Naive B cell (primary cell): ENCODE results near the gene ZNF845. TPM values are rescaled to one million over a fixed set of nuclear protein-coding genes. Genes with fewer than 3 reads are reported as not detected.
"Not testable (repeated sequence)": the region's sequence is repeated elsewhere in the genome, so short reads cannot be mapped to it uniquely, and the experiment has no call there.

Source experiments
- ATAC-seq, 2 donors: fragments of 150-1000 bp; cut with Tn5 transposase; 2 replicates each; pipeline ENCODE4 v1.10.0; 2021; ENCODE audit warnings: low read depth in 2 of 2, mild to moderate bottlenecking in 2 of 2, moderate library complexity in 2 of 2
- DNase-seq: peaks from one replicate; pipeline ENCODE4 v3.0.0; 2022
- H3K27ac Mint-ChIP-seq, 6 donors: one replicate each; pipeline ENCODE4 v1.8.0; 2020 to 2022; ENCODE audit warnings: mild to moderate bottlenecking in 6 of 6, mixed read lengths in 6 of 6, moderate library complexity in 5 of 6, inconsistent platforms in 2 of 6
- H3K27me3 Mint-ChIP-seq, 3 donors: one replicate each; pipeline ENCODE4 v1.8.0; 2021 to 2022; ENCODE audit warnings: mixed read lengths in 3 of 3, mild to moderate bottlenecking in 1 of 3
- H3K36me3 Mint-ChIP-seq, 2 donors: one replicate each; pipeline ENCODE4 v1.8.0; 2020 to 2022; ENCODE audit warnings: mixed read lengths in 2 of 2, inconsistent platforms in 1 of 2, mild to moderate bottlenecking in 1 of 2
- H3K4me1 Mint-ChIP-seq, 3 donors: one replicate each; pipeline ENCODE4 v1.8.0; 2020 to 2022; ENCODE audit warnings: mixed read lengths in 3 of 3, inconsistent platforms in 1 of 3, mild to moderate bottlenecking in 1 of 3, moderate library complexity in 1 of 3
- H3K4me3 Mint-ChIP-seq, 8 donors: one replicate each; pipeline ENCODE4 v1.8.0; 2020 to 2022; ENCODE audit warnings: mild to moderate bottlenecking in 8 of 8, mixed read lengths in 8 of 8, moderate library complexity in 8 of 8, inconsistent platforms in 2 of 8
- H3K9me3 Mint-ChIP-seq, 7 donors: one replicate each; pipeline ENCODE4 v1.8.0; 2020 to 2022; ENCODE audit warnings: mixed read lengths in 7 of 7, mild to moderate bottlenecking in 5 of 7, inconsistent platforms in 2 of 7, moderate library complexity in 1 of 7
- polyA plus RNA-seq, 6 donors: library from polyadenylated mRNA; unstranded; fragments of 300-500 nt; fragmentation: Illumina TruSeq; gene quantifications; one replicate each; pipeline ENCODE4 v1.2.3, GENCODE V29; 2021; ENCODE audit warnings: low read depth in 6 of 6

Gene ZNF845
- polyA plus RNA-seq, result 10 to 100 TPM in 5 of 6 donors, not detected in 1; 11.0 to 21.0 (median 11.7) TPM

DNA sequence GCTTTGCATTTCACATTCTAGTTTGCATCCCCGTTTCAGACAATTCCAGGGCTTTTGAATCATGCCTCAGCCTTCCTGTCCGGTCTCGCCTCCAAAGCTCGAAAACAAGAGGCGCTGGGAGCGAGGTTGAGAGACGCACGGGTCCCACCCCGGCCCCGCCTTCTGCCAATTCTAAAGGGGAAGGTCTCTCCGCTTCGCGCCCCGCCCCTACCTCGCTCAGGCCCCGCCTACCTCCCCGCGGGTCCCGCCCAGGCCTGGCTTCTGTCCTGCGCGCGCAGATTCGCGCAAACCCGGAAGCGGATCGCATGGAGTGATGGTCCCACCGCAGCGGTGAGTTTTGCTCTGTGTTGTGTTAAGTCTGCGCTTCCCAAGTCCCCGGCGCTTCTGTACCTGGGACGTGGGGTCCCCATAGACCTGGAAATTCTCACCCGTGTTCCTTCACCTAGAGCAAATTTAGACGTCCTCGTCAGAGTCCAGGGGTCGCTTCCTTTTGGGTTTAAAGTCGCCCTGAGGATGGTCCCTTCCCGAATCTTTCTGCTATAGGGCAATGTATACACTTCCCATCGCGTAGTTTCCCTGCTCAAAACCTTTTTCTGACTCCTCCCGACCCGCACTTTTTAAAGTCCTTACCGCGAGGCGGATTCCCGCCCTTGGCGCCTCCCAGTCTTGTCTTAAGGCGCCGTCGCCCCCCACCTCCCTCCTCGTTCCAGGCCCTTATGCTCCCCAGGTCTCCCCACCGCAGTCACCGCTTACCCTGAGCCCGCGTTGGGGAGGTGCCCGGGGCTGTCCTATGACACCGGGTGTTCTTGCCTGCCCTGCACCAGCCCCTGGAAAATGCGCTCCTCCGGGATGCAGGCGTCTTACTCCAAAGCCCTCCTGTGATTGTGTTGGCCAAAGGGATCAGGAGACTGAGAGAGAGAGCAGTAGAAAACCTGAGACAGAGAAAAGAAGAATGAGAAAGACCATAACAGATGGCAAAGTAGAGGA lies at the start of gene ZNF845:
TSS of gene ZNF845 (plus strand) at position 287 of the 987 bp plus-strand sequence. CDS start 7,559 bp downstream, outside the sequence.
- ATAC-seq, result peak; percentile 92
- Mint-ChIP-seq H3K4me1 (peaks cover 19 to 51% (median 31%) of the 10 kb centered on the region in 3 donors), H3K9me3 (peaks cover 2 to 26% (median 18%) of the 10 kb centered on the region in 7 donors), H3K27me3 (peaks cover 5 to 11% (median 8%) of the 10 kb centered on the region in 3 donors), H3K27ac (peak within 1 kb of the TSS; percentile 84 to 98 (median 93)), H3K36me3 (peaks cover 9 to 17% of the 10 kb centered on the region in 2 donors), H3K4me3 (peak within 1 kb of the TSS; percentile 83 to 99 (median 98))
- peak; percentile 97 for DNase-seq

DNA sequence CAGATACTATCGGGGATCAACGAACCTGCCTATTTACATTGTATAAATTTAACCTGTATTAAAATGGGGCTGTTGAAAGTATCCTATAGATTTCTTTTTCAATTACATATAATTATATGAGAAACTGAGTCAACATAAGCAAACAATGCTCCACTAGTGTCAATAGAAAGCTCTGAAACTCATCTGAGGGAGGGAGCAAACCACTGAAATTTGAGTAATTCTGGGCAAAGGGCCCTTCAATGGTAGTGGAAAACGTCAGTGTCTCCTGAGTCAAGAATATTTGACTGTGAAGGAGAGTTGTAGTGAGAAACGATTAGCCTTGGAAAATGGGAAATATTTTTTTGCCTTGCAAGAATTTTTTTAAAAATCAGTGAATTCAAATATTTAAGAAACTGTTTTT lies 48.5 kb upstream of the ZNF845 start:
- H3K4me1 Mint-ChIP-seq, result no peaks in the 10 kb centered on the region
- DNase-seq (no peak), ATAC-seq (no peak)
- no peak overlapping the region for H3K27ac Mint-ChIP-seq
- H3K36me3 Mint-ChIP-seq, result no peaks in the 10 kb centered on the region
- peaks cover 0 to 5% (median 0%) of the 10 kb centered on the region in 3 donors for H3K27me3 Mint-ChIP-seq
- H3K4me3 Mint-ChIP-seq, result no peak overlapping the region
- H3K9me3 Mint-ChIP-seq, result peaks cover 4 to 29% (median 17%) of the 10 kb centered on the region in 7 donors

DNA sequence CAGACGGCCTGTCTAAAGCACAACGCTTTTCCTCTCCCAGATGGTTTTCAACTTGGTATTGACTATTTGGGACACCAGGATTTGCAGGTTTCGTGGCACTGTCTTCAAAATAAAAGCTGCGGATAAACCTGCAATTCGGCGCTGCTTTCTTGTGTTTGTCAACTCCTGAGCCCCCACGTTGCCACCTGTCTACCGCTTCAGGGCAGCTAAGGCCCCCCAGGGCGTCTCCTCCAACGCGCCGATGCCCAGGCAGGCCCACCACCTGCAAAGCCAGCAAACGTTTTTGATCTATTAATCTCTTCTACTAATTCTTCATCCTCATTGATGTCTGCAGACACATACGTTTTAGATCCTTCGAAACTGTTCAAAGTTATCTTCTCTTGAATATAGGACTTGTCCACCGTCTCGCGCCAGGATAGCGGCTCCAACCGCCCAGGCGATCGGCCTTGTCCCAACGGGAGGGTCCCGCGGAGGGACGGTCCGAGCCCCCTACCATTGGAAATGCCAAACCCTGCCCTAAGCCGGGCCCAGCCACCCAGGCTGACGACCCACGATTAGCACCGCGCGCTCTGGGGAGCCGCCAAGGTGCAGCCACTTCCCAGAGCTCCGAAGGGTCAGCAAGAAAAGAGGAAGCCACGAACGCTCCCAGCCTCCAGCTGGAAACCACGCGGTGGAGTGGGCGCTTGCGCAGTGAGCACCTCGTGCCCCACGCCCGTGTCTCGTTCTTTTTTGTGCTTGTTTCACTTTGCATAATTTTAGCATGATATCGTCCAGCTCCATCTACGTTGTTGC lies 42.6 kb upstream of the ZNF845 start:
- H3K36me3 Mint-ChIP-seq, result peaks cover 7 to 16% of the 10 kb centered on the region in 2 donors
- DNase-seq, result no peak
- ATAC-seq, result no peak
- no peak overlapping the region for H3K27ac Mint-ChIP-seq
- H3K27me3 Mint-ChIP-seq, result peaks cover 0 to 8% (median 0%) of the 10 kb centered on the region in 3 donors
- H3K4me1 Mint-ChIP-seq, result no peaks in the 10 kb centered on the region
- H3K9me3 Mint-ChIP-seq, result peaks cover 13 to 73% (median 46%) of the 10 kb centered on the region in 7 donors
- H3K4me3 Mint-ChIP-seq, result no peak overlapping the region

DNA sequence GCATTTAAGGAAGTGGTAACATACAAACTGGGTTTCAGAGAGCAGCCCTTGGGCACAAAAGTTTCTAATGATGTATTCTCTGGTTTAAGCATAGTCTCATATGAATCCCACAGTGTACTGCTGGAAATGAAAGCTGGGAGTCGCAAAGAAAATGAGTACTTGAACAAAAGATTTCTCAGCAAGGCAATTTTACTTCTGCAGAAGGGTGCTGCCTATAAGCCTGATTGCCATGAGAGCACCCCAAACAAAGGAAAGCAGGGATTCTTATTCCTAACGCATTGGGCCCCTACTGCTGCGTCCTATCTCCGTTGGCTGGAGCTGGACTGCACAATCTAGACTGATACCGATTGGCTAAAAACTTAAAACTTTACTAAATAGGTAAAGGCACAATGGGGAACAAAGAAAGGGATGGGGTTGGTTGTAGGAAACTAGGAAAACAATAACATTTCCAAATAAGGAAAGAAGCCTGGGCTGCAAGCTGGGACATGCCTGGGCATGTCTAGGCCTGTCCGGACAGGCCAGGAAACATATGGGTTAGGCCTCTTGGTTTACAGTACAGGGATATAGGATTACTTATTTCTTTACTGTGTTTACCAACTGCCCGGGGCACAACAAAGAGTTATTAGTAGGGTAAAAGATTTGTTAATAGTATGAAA lies 38.6 kb upstream of the ZNF845 start:
- ATAC-seq (no peak), DNase-seq (no peak)
- Mint-ChIP-seq H3K4me3 (no peak overlapping the region), H3K4me1 (no peaks in the 10 kb centered on the region), H3K27ac (no peak overlapping the region), H3K9me3 (peaks cover 13 to 62% (median 46%) of the 10 kb centered on the region in 7 donors), H3K36me3 (peaks cover 7 to 24% of the 10 kb centered on the region in 2 donors), H3K27me3 (peaks cover 0 to 8% (median 4%) of the 10 kb centered on the region in 3 donors)

- not testable (repeated sequence) for H3K4me1 Mint-ChIP-seq, DNase-seq, ATAC-seq, H3K4me3 Mint-ChIP-seq, H3K27ac Mint-ChIP-seq
- Mint-ChIP-seq H3K9me3 (peaks cover 4 to 24% (median 13%) of the 10 kb centered on the region in 7 donors), H3K36me3 (peaks cover 0 to 22% of the 10 kb centered on the region in 2 donors), H3K27me3 (peaks cover 8 to 16% (median 11%) of the 10 kb centered on the region in 3 donors)
Measured at GRCh38 chr19:53301341-53301740, 32.2 kb upstream of the ZNF845 start.

GRCh38 chr19:53308339-53308811 lies 25.2 kb upstream of the ZNF845 start:
- H3K27me3 Mint-ChIP-seq, result peaks cover 24 to 54% (median 36%) of the 10 kb centered on the region in 3 donors
- no peak for ATAC-seq
- peaks cover 7 to 62% (median 40%) of the 10 kb centered on the region in 7 donors for H3K9me3 Mint-ChIP-seq
- H3K4me3 Mint-ChIP-seq, result peak overlapping the region in 4 of 8 donors; percentile 16 to 59 (median 50)
- peaks cover 0 to 4% (median 0%) of the 10 kb centered on the region in 3 donors for H3K4me1 Mint-ChIP-seq
- H3K36me3 Mint-ChIP-seq, result peaks cover 7 to 19% of the 10 kb centered on the region in 2 donors
- no peak overlapping the region for H3K27ac Mint-ChIP-seq
- DNase-seq, result no peak

GRCh38 chr19:53311044-53311443 lies 22.5 kb upstream of the ZNF845 start:
- peaks cover 26 to 55% (median 39%) of the 10 kb centered on the region in 3 donors for H3K27me3 Mint-ChIP-seq
- ATAC-seq (no peak), DNase-seq (no peak)
- H3K4me1 Mint-ChIP-seq, result peaks cover 0 to 4% (median 0%) of the 10 kb centered on the region in 3 donors
- no peak overlapping the region for H3K4me3 Mint-ChIP-seq
- H3K9me3 Mint-ChIP-seq, result peaks cover 7 to 69% (median 39%) of the 10 kb centered on the region in 7 donors
- H3K36me3 Mint-ChIP-seq, result peaks cover 10 to 19% of the 10 kb centered on the region in 2 donors
- peak overlapping the region in 1 of 6 donors; percentile 9 for H3K27ac Mint-ChIP-seq

GRCh38 chr19:53311897-53312296 lies 21.7 kb upstream of the ZNF845 start:
- Mint-ChIP-seq H3K9me3 (peaks cover 7 to 68% (median 31%) of the 10 kb centered on the region in 7 donors), H3K27me3 (peaks cover 25 to 48% (median 36%) of the 10 kb centered on the region in 3 donors), H3K4me3 (no peak overlapping the region), H3K4me1 (peaks cover 0 to 4% (median 0%) of the 10 kb centered on the region in 3 donors), H3K36me3 (peaks cover 11 to 14% of the 10 kb centered on the region in 2 donors), H3K27ac (peak overlapping the region in 1 of 6 donors; percentile 54)
- no peak for ATAC-seq
- DNase-seq, result no peak

GRCh38 chr19:53328967-53329366 lies 4.6 kb upstream of the ZNF845 start:
- peaks cover 25 to 39% (median 27%) of the 10 kb centered on the region in 3 donors for H3K27me3 Mint-ChIP-seq
- H3K4me1 Mint-ChIP-seq, result peaks cover 8 to 28% (median 19%) of the 10 kb centered on the region in 3 donors
- H3K4me3 Mint-ChIP-seq, result peak overlapping the region; percentile 46 to 86 (median 76)
- peaks cover 14 to 64% (median 54%) of the 10 kb centered on the region in 7 donors for H3K9me3 Mint-ChIP-seq
- ATAC-seq, result peak; percentile 15 to 29
- peak overlapping the region in 4 of 6 donors; percentile 34 to 72 (median 64) for H3K27ac Mint-ChIP-seq
- peak; percentile 12 for DNase-seq
- H3K36me3 Mint-ChIP-seq, result peaks cover 20 to 37% of the 10 kb centered on the region in 2 donors

DNA sequence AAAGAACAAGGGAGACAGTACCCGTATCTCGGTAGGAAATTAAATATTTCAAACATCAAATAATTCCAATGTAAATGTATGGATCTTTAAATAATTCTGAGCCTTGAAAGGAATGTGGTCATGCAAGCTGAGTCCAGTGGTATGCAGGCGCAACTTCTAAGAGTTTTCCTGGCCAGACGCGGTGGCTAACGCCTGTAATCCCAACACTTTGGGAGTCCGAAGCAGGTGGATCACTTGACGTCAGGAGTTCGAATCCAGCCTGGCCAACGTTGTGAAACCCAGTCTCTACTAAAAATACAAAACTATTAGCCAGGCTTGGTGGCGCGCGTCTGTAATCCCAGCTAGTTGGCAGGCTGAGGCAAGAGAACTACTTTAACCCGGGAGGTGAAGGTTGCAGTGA lies 1.1 kb upstream of the ZNF845 start:
- Mint-ChIP-seq H3K27me3 (peaks cover 12 to 16% (median 12%) of the 10 kb centered on the region in 3 donors), H3K27ac (peak overlapping the region in 1 of 6 donors; percentile 84), H3K4me1 (peaks cover 21 to 50% (median 35%) of the 10 kb centered on the region in 3 donors), H3K9me3 (peaks cover 2 to 38% (median 31%) of the 10 kb centered on the region in 7 donors), H3K36me3 (peaks cover 15 to 29% of the 10 kb centered on the region in 2 donors), H3K4me3 (peak overlapping the region; percentile 71 to 99 (median 98))
- ATAC-seq (no peak), DNase-seq (no peak)

DNA sequence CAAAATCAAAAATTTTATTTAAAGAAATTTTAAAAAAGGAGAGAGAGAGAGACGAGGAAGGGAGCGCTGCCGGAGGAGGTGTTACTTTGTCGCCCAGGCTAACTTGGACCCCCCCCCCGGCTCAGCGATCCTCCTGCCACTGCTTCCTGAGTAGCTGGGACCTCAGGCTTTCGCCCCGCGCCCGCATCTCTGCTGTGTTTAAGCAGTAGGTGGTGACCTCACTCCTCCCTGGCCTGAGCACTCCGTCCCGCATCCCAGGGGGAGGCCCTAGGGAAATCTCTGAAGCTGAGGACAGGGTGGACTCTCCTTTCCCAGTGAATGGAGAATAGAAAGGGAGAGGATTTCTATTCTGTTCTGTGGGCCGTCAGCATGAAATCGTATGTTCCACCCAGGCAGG lies 485 bp upstream of the ZNF845 start:
- no peak for DNase-seq
- peaks cover 15 to 23% of the 10 kb centered on the region in 2 donors for H3K36me3 Mint-ChIP-seq
- peaks cover 21 to 50% (median 35%) of the 10 kb centered on the region in 3 donors for H3K4me1 Mint-ChIP-seq
- peak; percentile 17 to 20 for ATAC-seq
- peak overlapping the region in 5 of 6 donors; percentile 39 to 98 (median 93) for H3K27ac Mint-ChIP-seq
- H3K9me3 Mint-ChIP-seq, result peaks cover 2 to 33% (median 25%) of the 10 kb centered on the region in 7 donors
- peaks cover 11 to 12% (median 11%) of the 10 kb centered on the region in 3 donors for H3K27me3 Mint-ChIP-seq
- H3K4me3 Mint-ChIP-seq, result peak overlapping the region; percentile 83 to 99 (median 98)

- not testable (repeated sequence) for H3K27ac Mint-ChIP-seq, H3K4me3 Mint-ChIP-seq, H3K27me3 Mint-ChIP-seq, ATAC-seq, DNase-seq
- Mint-ChIP-seq H3K36me3 (peaks cover 53 to 67% of the 10 kb centered on the region in 2 donors), H3K9me3 (peaks cover 8 to 78% (median 61%) of the 10 kb centered on the region in 7 donors), H3K4me1 (peaks cover 9 to 13% (median 12%) of the 10 kb centered on the region in 3 donors)
Measured at GRCh38 chr19:53344403-53344802, 10.9 kb downstream of the ZNF845 start.
